ENCODE measurements around the gene SOAT2. TPM values are rescaled to one million over a fixed set of nuclear protein-coding genes. Genes with fewer than 3 reads are reported as not detected.

Gene SOAT2, protein sequence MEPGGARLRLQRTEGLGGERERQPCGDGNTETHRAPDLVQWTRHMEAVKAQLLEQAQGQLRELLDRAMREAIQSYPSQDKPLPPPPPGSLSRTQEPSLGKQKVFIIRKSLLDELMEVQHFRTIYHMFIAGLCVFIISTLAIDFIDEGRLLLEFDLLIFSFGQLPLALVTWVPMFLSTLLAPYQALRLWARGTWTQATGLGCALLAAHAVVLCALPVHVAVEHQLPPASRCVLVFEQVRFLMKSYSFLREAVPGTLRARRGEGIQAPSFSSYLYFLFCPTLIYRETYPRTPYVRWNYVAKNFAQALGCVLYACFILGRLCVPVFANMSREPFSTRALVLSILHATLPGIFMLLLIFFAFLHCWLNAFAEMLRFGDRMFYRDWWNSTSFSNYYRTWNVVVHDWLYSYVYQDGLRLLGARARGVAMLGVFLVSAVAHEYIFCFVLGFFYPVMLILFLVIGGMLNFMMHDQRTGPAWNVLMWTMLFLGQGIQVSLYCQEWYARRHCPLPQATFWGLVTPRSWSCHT
- polyA plus RNA-seq (2011; rRNA removed) (0.06 TPM in 1 of 2 replicates, not detected in the other), polyA minus RNA-seq (2011; rRNA and poly(A)+ RNA removed) (not detected in 2 replicates)

DNA sequence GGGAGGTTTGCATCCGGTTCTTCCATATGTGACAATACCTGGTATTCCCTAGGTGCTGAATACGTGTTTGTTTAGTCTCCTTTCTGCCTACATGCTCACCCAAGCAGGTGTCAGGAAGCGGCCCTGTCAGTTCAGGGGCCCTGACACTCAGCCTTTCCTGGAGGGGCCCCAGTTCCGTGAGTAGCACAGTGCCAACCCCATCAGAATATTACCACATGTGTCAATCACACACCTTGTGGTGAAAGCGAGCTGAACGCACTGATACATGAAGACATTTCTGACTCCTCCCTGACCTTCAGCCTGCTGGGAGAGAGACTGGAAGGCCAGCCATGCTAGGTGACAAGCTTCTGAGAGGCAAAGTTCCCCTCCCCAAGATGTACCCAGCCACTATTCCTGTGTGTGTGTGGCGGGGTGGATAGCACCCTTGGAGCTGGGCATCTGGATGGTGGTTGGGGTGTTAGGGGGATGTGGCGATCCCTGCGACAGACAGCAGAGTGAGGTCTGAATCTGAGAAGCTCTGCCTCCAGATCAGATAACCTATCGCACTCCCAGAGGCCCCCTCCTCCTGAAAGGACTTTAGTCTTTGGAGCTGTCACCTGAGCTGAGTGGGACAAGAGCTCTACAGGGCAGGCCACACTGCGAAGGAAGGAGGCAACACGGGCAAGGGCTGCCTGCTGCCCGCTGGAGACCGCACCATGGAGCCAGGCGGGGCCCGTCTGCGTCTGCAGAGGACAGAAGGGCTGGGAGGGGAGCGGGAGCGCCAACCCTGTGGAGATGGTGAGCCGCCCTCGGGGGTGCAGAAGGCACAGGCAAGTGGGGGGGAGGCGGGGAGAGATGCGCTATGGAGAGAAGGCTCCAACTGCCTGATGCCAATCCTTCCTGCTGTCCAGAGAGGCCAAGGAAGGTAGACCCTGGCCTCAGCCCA lies at the start of gene SOAT2:
Gene SOAT2, plus strand, starts transcription at position 604 of the 925 bp plus-strand sequence. Its CDS starts 92 bp downstream, at position 696.
- DNase-seq (ENCODE audit: low read depth, low spot score), result no peak
- ChIA-PET POLR2A (interaction anchor here (0.6 to 2.2 kb wide), 3 partner anchors 24 to 281 kb away, joined by 5 to 12 read pairs (median 5); partner anchors contain the start of gene SPRYD3), CTCF (interaction anchor here (1.0 to 7.0 kb wide), 2 partner anchors 38 to 95 kb away, joined by 3 to 120 read pairs; no protein-coding TSS in a partner anchor)
- TF ChIP-seq, protein P1, sequence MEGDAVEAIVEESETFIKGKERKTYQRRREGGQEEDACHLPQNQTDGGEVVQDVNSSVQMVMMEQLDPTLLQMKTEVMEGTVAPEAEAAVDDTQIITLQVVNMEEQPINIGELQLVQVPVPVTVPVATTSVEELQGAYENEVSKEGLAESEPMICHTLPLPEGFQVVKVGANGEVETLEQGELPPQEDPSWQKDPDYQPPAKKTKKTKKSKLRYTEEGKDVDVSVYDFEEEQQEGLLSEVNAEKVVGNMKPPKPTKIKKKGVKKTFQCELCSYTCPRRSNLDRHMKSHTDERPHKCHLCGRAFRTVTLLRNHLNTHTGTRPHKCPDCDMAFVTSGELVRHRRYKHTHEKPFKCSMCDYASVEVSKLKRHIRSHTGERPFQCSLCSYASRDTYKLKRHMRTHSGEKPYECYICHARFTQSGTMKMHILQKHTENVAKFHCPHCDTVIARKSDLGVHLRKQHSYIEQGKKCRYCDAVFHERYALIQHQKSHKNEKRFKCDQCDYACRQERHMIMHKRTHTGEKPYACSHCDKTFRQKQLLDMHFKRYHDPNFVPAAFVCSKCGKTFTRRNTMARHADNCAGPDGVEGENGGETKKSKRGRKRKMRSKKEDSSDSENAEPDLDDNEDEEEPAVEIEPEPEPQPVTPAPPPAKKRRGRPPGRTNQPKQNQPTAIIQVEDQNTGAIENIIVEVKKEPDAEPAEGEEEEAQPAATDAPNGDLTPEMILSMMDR (IDR thresholded peaks at IDR 0.05; ENCODE audit: low read depth, low read length), result no peak
- Histone ChIP-seq H3K9me3 (ENCODE audit: control insufficient read depth, insufficient read depth, low read length) (no peaks in the 10 kb centered on the region), H3K27me3 (ENCODE audit: control insufficient read depth, insufficient read depth, low read length) (no peaks in the 10 kb centered on the region), H3K27ac (ENCODE audit: low read depth, low read length) (no peak within 1 kb of the TSS), H3K4me3 (ENCODE audit: low read depth, low read length) (no peak within 1 kb of the TSS)

DNA sequence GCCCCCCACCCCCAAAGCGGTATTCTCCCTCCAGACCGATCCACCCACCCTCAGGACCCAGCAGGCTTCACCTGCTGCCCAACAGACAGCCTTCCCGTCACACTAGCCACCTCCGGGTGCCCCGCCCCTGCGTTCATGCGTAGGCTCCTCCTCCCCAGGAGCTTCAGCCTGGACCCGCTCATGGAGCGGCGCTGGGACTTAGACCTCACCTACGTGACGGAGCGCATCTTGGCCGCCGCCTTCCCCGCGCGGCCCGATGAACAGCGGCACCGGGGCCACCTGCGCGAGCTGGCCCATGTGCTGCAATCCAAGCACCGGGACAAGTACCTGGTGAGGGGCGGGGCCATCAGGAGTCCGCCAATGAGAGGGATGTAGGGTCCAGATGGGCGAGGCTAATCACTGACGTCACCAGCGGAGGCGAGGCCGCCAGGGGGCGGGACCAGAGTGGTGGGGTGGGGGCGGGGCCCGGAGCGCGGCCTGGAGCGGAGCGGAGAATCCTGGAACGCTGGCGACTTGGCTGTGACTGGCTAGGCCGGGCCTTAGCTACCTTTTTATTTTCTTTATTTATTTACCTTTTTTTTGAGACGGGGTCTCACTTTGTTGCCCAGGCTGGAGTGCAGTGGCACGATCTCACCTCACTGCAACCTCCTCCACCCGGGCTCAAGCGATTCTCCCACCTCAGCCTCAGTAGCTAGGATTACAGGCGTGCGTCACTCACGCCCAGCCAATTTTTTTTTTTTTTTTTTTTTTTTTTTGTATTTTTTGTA lies 49.0 kb upstream of the SOAT2 start:
- peak overlapping the region; percentile 47 for H3K27ac ChIP-seq (ENCODE audit: low read depth, low read length)
- ChIA-PET POLR2A (interaction anchor here (0.7 to 3.0 kb wide), 5 partner anchors 10 to 73 kb away, joined by 3 to 18 read pairs (median 6); partner anchors contain the start of gene SPRYD3), CTCF (interaction anchor here (0.6 to 4.2 kb wide), 5 partner anchors 11 to 267 kb away, joined by 3 to 43 read pairs (median 6); partner anchors contain the start of genes AAAS and SPRYD3)
- no peak for DNase-seq (ENCODE audit: low read depth, low spot score)
- TF ChIP-seq, protein P1 (IDR thresholded peaks at IDR 0.05; ENCODE audit: low read depth, low read length), result no peak
- H3K9me3 ChIP-seq (ENCODE audit: control insufficient read depth, insufficient read depth, low read length), result peaks cover 3% of the 10 kb centered on the region; the same call in 1 of the 2 replicates
- H3K4me3 ChIP-seq (ENCODE audit: low read depth, low read length), result peak overlapping the region; percentile 47
- no peaks in the 10 kb centered on the region for H3K27me3 ChIP-seq (ENCODE audit: control insufficient read depth, insufficient read depth, low read length)

DNA sequence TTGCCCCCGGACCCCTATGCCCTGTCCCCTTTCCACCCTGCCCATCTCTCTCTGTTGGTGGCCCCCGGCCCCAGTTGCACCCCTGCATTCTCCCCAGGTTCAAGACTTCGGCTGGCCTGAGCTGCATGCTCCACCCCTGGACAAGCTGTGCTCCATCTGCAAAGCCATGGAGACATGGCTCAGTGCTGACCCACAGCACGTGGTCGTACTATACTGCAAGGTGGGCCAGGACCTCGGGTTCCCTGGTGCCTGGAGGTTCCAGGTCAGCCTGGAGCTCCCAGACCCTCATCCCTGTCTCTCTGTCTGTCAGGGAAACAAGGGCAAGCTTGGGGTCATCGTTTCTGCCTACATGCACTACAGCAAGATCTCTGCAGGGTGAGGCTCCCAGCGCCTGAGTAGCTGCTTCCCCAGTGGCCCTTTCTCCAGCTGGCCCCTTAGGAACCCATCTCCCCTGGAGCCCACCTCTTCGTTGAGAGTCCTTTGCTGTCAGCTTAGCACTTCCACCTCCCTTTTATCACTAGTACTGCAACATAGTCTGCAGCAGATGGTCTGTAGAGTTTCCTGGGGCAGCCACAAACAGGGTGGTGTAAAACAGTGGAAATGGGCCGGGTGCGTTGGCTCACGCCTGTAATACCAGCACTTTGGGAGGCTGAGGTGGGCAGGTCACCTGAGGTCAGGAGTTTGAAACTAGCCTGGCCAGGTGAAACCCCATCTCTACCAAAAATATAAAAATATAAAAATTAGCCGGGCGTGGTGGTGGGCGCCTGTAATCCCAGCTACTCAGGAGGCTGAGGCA lies 47.6 kb upstream of the SOAT2 start:
- H3K9me3 ChIP-seq (ENCODE audit: control insufficient read depth, insufficient read depth, low read length), result no peaks in the 10 kb centered on the region
- CTCF ChIA-PET, result interaction anchor here (0.9 to 4.2 kb wide), 3 partner anchors 8 to 43 kb away, joined by 3 to 43 read pairs (median 10); no protein-coding TSS in a partner anchor
- no peak overlapping the region for H3K4me3 ChIP-seq (ENCODE audit: low read depth, low read length)
- POLR2A ChIA-PET, result interaction anchor here (0.9 to 3.0 kb wide), 3 partner anchors 10 to 13 kb away, joined by 3 to 18 read pairs (median 3); no protein-coding TSS in a partner anchor
- TF ChIP-seq, protein P1 (IDR thresholded peaks at IDR 0.05; ENCODE audit: low read depth, low read length), result no peak
- DNase-seq (ENCODE audit: low read depth, low spot score), result no peak
- peak overlapping the region; percentile 11 for H3K27ac ChIP-seq (ENCODE audit: low read depth, low read length)
- no peaks in the 10 kb centered on the region for H3K27me3 ChIP-seq (ENCODE audit: control insufficient read depth, insufficient read depth, low read length)

DNA sequence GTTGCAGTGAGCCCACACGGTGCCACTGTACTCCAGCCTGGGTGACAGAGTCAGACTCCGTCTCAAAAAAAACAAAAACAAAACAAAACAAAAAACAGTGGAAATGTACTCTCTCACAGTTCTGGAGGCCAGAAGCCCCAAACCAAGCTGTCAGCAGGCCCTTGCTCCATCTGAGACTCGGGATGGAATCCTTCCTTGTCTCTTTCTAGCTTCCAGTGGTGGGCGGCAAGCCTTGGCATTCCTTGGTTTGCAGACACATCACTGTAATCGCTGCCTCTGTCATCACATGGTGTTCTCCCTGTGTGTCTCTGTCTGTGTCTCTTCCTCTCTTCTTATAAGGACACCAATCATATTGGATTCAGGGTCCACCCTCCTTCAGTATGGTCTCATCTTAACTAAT lies 47.0 kb upstream of the SOAT2 start:
- TF ChIP-seq, protein P1 (IDR thresholded peaks at IDR 0.05; ENCODE audit: low read depth, low read length), result no peak
- Histone ChIP-seq H3K9me3 (ENCODE audit: control insufficient read depth, insufficient read depth, low read length) (no peaks in the 10 kb centered on the region), H3K27ac (ENCODE audit: low read depth, low read length) (no peak overlapping the region), H3K27me3 (ENCODE audit: control insufficient read depth, insufficient read depth, low read length) (no peaks in the 10 kb centered on the region), H3K4me3 (ENCODE audit: low read depth, low read length) (no peak overlapping the region)
- CTCF ChIA-PET, result interaction anchor here (0.9 to 4.2 kb wide), 4 partner anchors 9 to 141 kb away, joined by 3 to 43 read pairs (median 8); no protein-coding TSS in a partner anchor
- no peak for DNase-seq (ENCODE audit: low read depth, low spot score)
- POLR2A ChIA-PET, result interaction anchor here (0.9 kb wide), 1 partner anchor 9 kb away, joined by 3 read pairs; no protein-coding TSS in a partner anchor
